HEK293 (cell line): ENCODE data around the gene CARD11.

Experiments used
- KLF16 ChIP-seq: fragments of 450-650 bp; formaldehyde crosslinking; IDR thresholded peaks from 2 replicates; pipeline ENCODE4 v1.5.1; 2017; ENCODE audit warnings: missing biosample characterization, missing genetic modification characterization
- ZNF677 ChIP-seq: fragments of 450-650 bp; IDR thresholded peaks from 2 replicates; pipeline ENCODE4 v1.5.0; 2018; ENCODE audit warnings: missing biosample characterization, mild to moderate bottlenecking, missing genetic modification characterization, moderate library complexity
- ZNF776 ChIP-seq: fragments of 450-650 bp; formaldehyde crosslinking; IDR thresholded peaks from 2 replicates; pipeline ENCODE4 v1.5.0; 2017; ENCODE audit warnings: missing biosample characterization, missing genetic modification characterization, borderline replicate concordance
- ZNF777 ChIP-seq: fragments of 450-650 bp; formaldehyde crosslinking; IDR thresholded peaks from 2 replicates; pipeline ENCODE4 v1.5.1; 2017; ENCODE audit warnings: missing biosample characterization, missing genetic modification characterization, borderline replicate concordance
- TF ChIP-seq, protein P1 (sequence below): fragments of 450-650 bp; formaldehyde crosslinking; IDR thresholded peaks from 2 replicates; pipeline ENCODE4 v1.5.1; 2016; ENCODE audit warnings: missing biosample characterization, missing genetic modification characterization

DNA sequence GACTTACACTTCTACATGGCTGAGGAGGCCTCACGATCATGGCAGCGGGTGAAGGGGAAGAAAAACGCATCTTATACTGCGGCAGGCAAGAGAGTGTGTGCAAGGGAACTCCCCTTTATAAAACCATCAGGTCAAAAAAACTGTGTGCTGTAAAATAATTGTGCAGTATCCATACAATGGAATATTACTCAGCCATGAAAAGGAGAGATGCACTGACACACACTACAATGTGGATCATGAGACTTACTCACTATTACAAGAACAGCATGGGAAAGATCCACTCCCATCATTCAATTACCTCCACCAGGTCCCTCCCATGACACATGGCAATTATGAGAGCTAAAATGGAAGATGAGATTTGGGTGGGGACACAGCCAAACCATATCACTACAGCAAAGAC is 27.2 kb upstream of the CARD11 start:
- TF ChIP-seq KLF16 (tag by site-specific recombination) (no peak), ZNF777 (tag by site-specific recombination) (no peak), ZNF677 (tag by site-specific recombination) (no peak), ZNF776 (tag by site-specific recombination) (no peak)
- TF ChIP-seq, protein P1, sequence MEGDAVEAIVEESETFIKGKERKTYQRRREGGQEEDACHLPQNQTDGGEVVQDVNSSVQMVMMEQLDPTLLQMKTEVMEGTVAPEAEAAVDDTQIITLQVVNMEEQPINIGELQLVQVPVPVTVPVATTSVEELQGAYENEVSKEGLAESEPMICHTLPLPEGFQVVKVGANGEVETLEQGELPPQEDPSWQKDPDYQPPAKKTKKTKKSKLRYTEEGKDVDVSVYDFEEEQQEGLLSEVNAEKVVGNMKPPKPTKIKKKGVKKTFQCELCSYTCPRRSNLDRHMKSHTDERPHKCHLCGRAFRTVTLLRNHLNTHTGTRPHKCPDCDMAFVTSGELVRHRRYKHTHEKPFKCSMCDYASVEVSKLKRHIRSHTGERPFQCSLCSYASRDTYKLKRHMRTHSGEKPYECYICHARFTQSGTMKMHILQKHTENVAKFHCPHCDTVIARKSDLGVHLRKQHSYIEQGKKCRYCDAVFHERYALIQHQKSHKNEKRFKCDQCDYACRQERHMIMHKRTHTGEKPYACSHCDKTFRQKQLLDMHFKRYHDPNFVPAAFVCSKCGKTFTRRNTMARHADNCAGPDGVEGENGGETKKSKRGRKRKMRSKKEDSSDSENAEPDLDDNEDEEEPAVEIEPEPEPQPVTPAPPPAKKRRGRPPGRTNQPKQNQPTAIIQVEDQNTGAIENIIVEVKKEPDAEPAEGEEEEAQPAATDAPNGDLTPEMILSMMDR (tag by site-specific recombination) = no peak
